H1 (cell line): ENCODE data around the gene FSIP1. TPM values are rescaled to one million over a fixed set of nuclear protein-coding genes. Genes with fewer than 3 reads are reported as not detected.

ENCODE experiments used
- BCL11A ChIP-seq, 2 experiments: IDR thresholded peaks; one replicate each; pipeline ENCODE4 v1.6.1; 2011; ENCODE audit warnings: low read depth in 2 of 2, low read length in 2 of 2, mild to moderate bottlenecking in 2 of 2
- CHD7 ChIP-seq: fragments of 300-600 bp; sonication (generic); IDR thresholded peaks from 2 replicates; pipeline ENCODE4 v1.7.1; 2012; ENCODE audit warnings: low read length, moderate library complexity, mild to moderate bottlenecking, inconsistent platforms; ENCODE audit not compliant: insufficient replicate concordance
- CTBP2 ChIP-seq: IDR thresholded peaks from 2 replicates; pipeline ENCODE4 v1.7.0; 2011; ENCODE audit warnings: borderline replicate concordance, mild to moderate bottlenecking, moderate library complexity, mixed read lengths, low read length; ENCODE audit not compliant: insufficient read depth, insufficient read length
- FOSL1 ChIP-seq: IDR thresholded peaks from 2 replicates; pipeline ENCODE4 v1.6.1; 2011; ENCODE audit warnings: mild to moderate bottlenecking, low read depth, low read length, moderate library complexity; ENCODE audit not compliant: insufficient read depth
- GTF2F1 ChIP-seq: IDR thresholded peaks from 2 replicates; pipeline ENCODE4 v1.6.1; 2012; ENCODE audit warnings: low read depth, low read length, improper control_type of control experiment, borderline replicate concordance
- POLR2AphosphoS5 ChIP-seq: IDR thresholded peaks from 2 replicates; pipeline ENCODE4 v1.6.1; 2011; ENCODE audit warnings: low read depth, low read length
- polyA plus RNA-seq, 7 experiments: library from polyadenylated mRNA; depleted of rRNA in 3 of 7; stranded (reverse) in 5 of 7; unstranded in 2 of 7; fragments of >200 nt in 5 of 7; fragments of 200-250 nt in 2 of 7; gene quantifications; 1 replicate in 5 of 7; 2 replicates in 1 of 7; 4 replicates in 1 of 7; pipeline versions ENCODE4 v1.2.1 to v1.2.3, GENCODE V29; 2011 to 2013; ENCODE audit warnings: missing spikeins in 2 of 7, mixed read lengths in 2 of 7
- total RNA-seq: library from RNA; stranded (reverse); fragmentation: NEBNext Ultra II Directional; extraction: Animal tissue kit (Norgen Biotek cat#: 25700); gene quantifications from 2 replicates; pipeline ENCODE4 v1.2.1, GENCODE V29; 2021
- TF ChIP-seq, protein P1 (sequence below): IDR thresholded peaks from 2 replicates; pipeline ENCODE4 v1.6.1; 2011; ENCODE audit warnings: low read depth, mild to moderate bottlenecking, low read length; ENCODE audit not compliant: insufficient read depth

FSIP1 gene
- total and polyA plus RNA-seq, 2 of the 8 experiments (the other 6 are each of a cell fraction or from before 2014, with no cell fraction given), result 0.18 to 1.3 TPM

DNA sequence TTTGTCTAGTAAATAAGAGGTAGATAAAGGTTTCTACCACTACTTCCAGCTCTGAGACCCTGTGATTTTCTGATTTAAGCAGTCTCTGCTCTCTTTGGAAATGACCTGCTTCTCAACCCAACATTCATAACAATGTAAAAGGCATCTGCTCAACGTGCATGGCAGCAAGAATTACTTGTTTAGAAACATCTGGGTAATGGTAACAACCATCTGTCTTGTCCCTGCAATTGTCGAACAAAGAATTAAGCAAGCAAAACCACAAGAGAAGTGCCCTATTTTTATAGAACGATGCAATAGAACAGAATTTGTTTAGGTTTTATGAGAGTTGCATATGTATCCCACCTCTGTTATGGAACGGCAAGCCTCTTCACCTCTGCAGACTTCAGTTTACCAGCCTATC is 7.1 kb upstream of the FSIP1 start (continued):
- TF ChIP-seq, protein P1, sequence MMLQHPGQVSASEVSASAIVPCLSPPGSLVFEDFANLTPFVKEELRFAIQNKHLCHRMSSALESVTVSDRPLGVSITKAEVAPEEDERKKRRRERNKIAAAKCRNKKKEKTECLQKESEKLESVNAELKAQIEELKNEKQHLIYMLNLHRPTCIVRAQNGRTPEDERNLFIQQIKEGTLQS, result no peak
- TF ChIP-seq CHD7, result no peak
- TF ChIP-seq GTF2F1, result no peak
- TF ChIP-seq BCL11A (IDR thresholded peaks at IDR 0.05; ENCODE audit: low read depth in 2 of 2, low read length in 2 of 2), result no peak
- TF ChIP-seq CTBP2, result no peak
- no peak for TF ChIP-seq FOSL1
- TF ChIP-seq POLR2AphosphoS5, result no peak
